BLaER1 treated with 17β-estradiol and CSF1 and Interleukin-3, amounts not matched to agents 10 nM and 100 nM (cell line): ENCODE measurements around the gene PPIH.

Experiments
- H3K27ac ChIP-seq, 11 experiments: shearing (Covaris generic); formaldehyde crosslinking; 2 replicates each; pipeline ENCODE4 v1.8.1; 2022
- H3K27me3 ChIP-seq, 11 experiments: shearing (Covaris generic); formaldehyde crosslinking; 2 replicates each; pipeline ENCODE4 v1.8.1; 2022
- H3K36me3 ChIP-seq, 11 experiments: shearing (Covaris generic); formaldehyde crosslinking; 2 replicates each; pipeline ENCODE4 v1.8.1; 2022
- H3K4me1 ChIP-seq, 10 experiments: shearing (Covaris generic); formaldehyde crosslinking; 2 replicates each; pipeline ENCODE4 v1.8.1; 2022
- H3K4me2 ChIP-seq, 11 experiments: shearing (Covaris generic); formaldehyde crosslinking; 2 replicates each; pipeline ENCODE4 v1.8.1; 2022
- H3K4me3 ChIP-seq, 10 experiments: shearing (Covaris generic); formaldehyde crosslinking; 2 replicates each; pipeline ENCODE4 v1.8.1; 2022
- H3K9ac ChIP-seq, 11 experiments: shearing (Covaris generic); formaldehyde crosslinking; 2 replicates each; pipeline ENCODE4 v1.8.1; 2022
- H3K9me3 ChIP-seq, 11 experiments: shearing (Covaris generic); formaldehyde crosslinking; replicated peaks in 1 of 11; 2 replicates each; pipeline ENCODE4 v1.8.1; 2022
- H4K20me1 ChIP-seq, 11 experiments: shearing (Covaris generic); formaldehyde crosslinking; 2 replicates each; pipeline ENCODE4 v1.8.1; 2022
- Cebpa-rat ChIP-seq, 11 experiments: shearing (Covaris generic); IDR thresholded peaks; 2 replicates each; pipeline ENCODE4 v1.8.1; 2022

The PPIH gene

GRCh38 chr1:42658877-42659337, 684 bp downstream of the PPIH start:
- H3K4me2 ChIP-seq: peak overlapping the region; percentile 85 to 98 (median 94)
- peaks cover 22 to 42% (median 31%) of the 10 kb centered on the region in 10 experiments for H3K4me1 ChIP-seq
- peaks cover 20 to 49% (median 46%) of the 10 kb centered on the region in 11 experiments for H3K36me3 ChIP-seq
- TF ChIP-seq Cebpa-rat (IDR thresholded peaks at IDR 0.05): no peak
- no peaks in the 10 kb centered on the region for H3K27me3 ChIP-seq
- peaks cover 0 to 21% (median 0%) of the 10 kb centered on the region in 11 experiments; a peak in 6 of 22 replicates for H4K20me1 ChIP-seq
- H3K27ac ChIP-seq: peak overlapping the region; percentile 70 to 87 (median 81)
- H3K9ac ChIP-seq: peak overlapping the region; percentile 81 to 90 (median 85)
- no peaks in the 10 kb centered on the region for H3K9me3 ChIP-seq
- peak overlapping the region; percentile 82 to 98 (median 90) for H3K4me3 ChIP-seq

GRCh38 chr1:42660907-42661500, 2.8 kb downstream of the PPIH start:
- Histone ChIP-seq H3K36me3 (peaks cover 41 to 70% (median 67%) of the 10 kb centered on the region in 11 experiments), H3K9ac (peak overlapping the region in 3 of 11 experiments; percentile 15 to 25 (median 22); a peak in 3 of 22 replicates), H3K9me3 (no peaks in the 10 kb centered on the region), H3K4me2 (no peak overlapping the region; a peak in 1 of 22 replicates), H3K27ac (no peak overlapping the region), H3K4me1 (peaks cover 22 to 42% (median 31%) of the 10 kb centered on the region in 10 experiments), H3K4me3 (no peak overlapping the region), H3K27me3 (no peaks in the 10 kb centered on the region), H4K20me1 (peaks cover 0 to 21% (median 5%) of the 10 kb centered on the region in 11 experiments; a peak in 6 of 22 replicates)
- TF ChIP-seq Cebpa-rat (IDR thresholded peaks at IDR 0.05): no peak

DNA sequence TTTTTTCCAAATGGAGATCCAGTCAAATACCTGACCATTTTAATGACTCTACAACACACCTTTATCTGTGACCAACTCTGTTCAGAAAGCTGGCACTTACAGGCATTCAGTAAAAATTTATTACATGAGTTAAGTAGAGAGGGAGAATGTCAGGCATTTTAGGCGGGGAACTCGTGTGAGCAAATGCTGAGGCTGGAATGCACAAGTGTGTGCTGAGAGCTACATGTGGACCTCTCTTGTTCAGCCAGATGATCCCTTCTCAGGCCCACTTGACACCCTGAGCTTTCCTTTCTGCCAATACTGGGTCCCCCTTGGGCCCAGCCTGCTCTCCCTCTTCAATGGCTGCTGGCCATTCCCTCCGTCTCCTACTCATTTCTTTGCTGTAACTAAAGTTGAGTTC, 11.7 kb downstream of the PPIH start:
- Histone ChIP-seq H3K27me3 (no peaks in the 10 kb centered on the region), H3K27ac (no peak overlapping the region), H3K4me3 (no peak overlapping the region), H3K4me2 (no peak overlapping the region), H4K20me1 (0 out of 22 replicates have a peak, but pooled peaks cover 0 to 23% (median 0%) of the 10 kb centered on the region in 11 experiments), H3K36me3 (peaks cover 90 to 100% (median 99%) of the 10 kb centered on the region in 11 experiments), H3K9me3 (no peaks in the 10 kb centered on the region), H3K4me1 (no peaks in the 10 kb centered on the region; a peak in 1 of 20 replicates), H3K9ac (no peak overlapping the region)
- TF ChIP-seq Cebpa-rat (IDR thresholded peaks at IDR 0.05): no peak

GRCh38 chr1:42670425-42670824, 12.2 kb downstream of the PPIH start:
- no peaks in the 10 kb centered on the region for H3K27me3 ChIP-seq
- H3K4me2 ChIP-seq: no peak overlapping the region
- no peak overlapping the region for H3K4me3 ChIP-seq
- H3K9ac ChIP-seq: no peak overlapping the region
- no peak for TF ChIP-seq Cebpa-rat (IDR thresholded peaks at IDR 0.05)
- peaks cover 90 to 100% (median 99%) of the 10 kb centered on the region in 11 experiments for H3K36me3 ChIP-seq
- H3K4me1 ChIP-seq: peaks cover 0 to 5% (median 0%) of the 10 kb centered on the region in 10 experiments; a peak in 2 of 20 replicates
- no peak overlapping the region for H3K27ac ChIP-seq
- H3K9me3 ChIP-seq: no peaks in the 10 kb centered on the region
- H4K20me1 ChIP-seq: 0 out of 22 replicates have a peak, but pooled peaks cover 0 to 23% (median 0%) of the 10 kb centered on the region in 11 experiments

DNA sequence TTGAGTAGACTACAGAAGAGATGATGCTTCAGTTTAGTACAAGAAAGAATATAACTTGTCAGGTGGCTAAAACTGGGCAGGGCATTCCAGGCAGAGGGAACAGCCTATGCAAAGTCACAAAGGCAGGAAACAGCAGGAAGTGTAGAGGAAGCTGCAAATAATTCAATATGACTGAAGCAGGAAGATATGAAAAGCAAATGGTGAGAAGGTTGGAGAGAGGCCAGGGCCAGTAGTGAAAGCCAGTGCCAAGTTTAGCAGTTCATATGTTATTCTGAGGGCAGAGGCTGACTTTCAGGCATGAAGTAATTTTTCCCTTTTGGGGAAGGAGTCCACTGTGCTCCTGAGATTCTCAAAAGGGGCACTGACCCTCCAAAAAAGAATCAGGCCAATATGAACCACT, 16.0 kb downstream of the PPIH start:
- Histone ChIP-seq H3K9ac (no peak overlapping the region), H3K27ac (no peak overlapping the region), H3K4me1 (peaks cover 0 to 9% (median 3%) of the 10 kb centered on the region in 10 experiments; a peak in 8 of 20 replicates), H4K20me1 (peaks cover 0 to 4% (median 0%) of the 10 kb centered on the region in 11 experiments; a peak in 1 of 22 replicates), H3K4me3 (no peak overlapping the region), H3K27me3 (no peaks in the 10 kb centered on the region), H3K4me2 (no peak overlapping the region), H3K36me3 (peaks cover 62 to 90% (median 81%) of the 10 kb centered on the region in 11 experiments), H3K9me3 (no peaks in the 10 kb centered on the region)
- TF ChIP-seq Cebpa-rat (IDR thresholded peaks at IDR 0.05): no peak

DNA sequence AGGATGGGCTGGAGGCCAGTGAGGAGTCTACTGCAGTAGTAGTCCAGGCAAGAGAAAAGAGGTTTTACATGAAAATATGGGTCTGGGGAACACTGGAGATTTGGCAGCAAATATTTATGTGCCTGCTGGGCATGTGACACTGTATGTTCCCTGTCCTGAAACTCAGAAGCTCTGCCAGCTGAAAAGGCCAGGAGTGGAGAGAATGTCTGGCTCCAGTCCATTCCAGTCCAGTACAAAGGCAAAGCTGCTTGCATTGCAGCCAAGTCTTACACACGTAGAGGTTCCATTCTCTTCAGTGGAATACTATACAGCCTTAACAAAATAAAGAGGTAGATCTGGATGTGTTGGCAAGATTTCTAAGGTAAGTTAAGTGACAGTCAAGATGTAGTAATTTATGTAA, 16.5 kb downstream of the PPIH start:
- Histone ChIP-seq H3K27ac (no peak overlapping the region), H3K4me2 (no peak overlapping the region), H3K27me3 (no peaks in the 10 kb centered on the region), H3K9me3 (no peaks in the 10 kb centered on the region), H3K36me3 (peaks cover 58 to 85% (median 78%) of the 10 kb centered on the region in 11 experiments), H4K20me1 (peaks cover 0 to 4% (median 0%) of the 10 kb centered on the region in 11 experiments; a peak in 1 of 22 replicates), H3K4me1 (peaks cover 2 to 14% (median 8%) of the 10 kb centered on the region in 10 experiments; a peak in 15 of 20 replicates), H3K9ac (no peak overlapping the region), H3K4me3 (no peak overlapping the region)
- TF ChIP-seq Cebpa-rat (IDR thresholded peaks at IDR 0.05): no peak

GRCh38 chr1:42675467-42675866, 17.2 kb downstream of the PPIH start:
- Histone ChIP-seq H3K4me3 (no peak overlapping the region), H3K4me2 (no peak overlapping the region), H3K27ac (no peak overlapping the region), H3K9ac (no peak overlapping the region), H3K36me3 (peaks cover 50 to 77% (median 70%) of the 10 kb centered on the region in 11 experiments), H3K27me3 (no peaks in the 10 kb centered on the region), H4K20me1 (no peaks in the 10 kb centered on the region; a peak in 1 of 22 replicates), H3K9me3 (no peaks in the 10 kb centered on the region), H3K4me1 (peaks cover 10 to 22% (median 16%) of the 10 kb centered on the region in 10 experiments)
- TF ChIP-seq Cebpa-rat (IDR thresholded peaks at IDR 0.05): no peak

DNA sequence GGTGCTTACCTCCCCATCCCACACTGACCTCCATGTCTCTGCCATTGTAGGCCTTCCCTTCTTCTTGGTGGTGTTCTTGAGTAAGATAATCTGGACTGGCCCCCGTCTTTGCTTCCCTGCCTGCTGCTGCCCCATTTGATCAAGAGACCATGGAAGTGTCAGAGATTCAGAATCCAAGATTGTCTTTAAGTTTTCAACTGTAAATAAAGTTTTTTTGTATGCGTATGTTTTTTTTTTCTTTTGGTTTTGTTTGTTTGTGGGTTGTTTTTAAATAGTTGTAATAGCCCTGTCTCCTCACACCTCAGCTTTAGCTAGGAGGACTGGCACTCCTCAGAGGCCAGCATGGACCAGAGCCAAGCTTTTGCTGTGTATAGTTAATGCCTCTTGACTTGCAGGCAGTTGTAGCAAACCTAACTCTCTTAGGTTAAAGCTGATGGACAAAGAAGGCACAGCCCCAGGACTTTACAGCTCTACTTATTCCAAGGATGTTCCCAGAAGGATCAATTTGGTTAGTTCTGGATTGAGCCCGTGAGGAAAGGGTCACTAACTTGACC, 18.4 kb downstream of the PPIH start:
- Histone ChIP-seq H3K9me3 (no peaks in the 10 kb centered on the region), H3K27me3 (no peaks in the 10 kb centered on the region), H3K9ac (no peak overlapping the region), H3K36me3 (peaks cover 40 to 66% (median 59%) of the 10 kb centered on the region in 11 experiments), H3K27ac (no peak overlapping the region), H3K4me3 (no peak overlapping the region), H3K4me2 (no peak overlapping the region), H3K4me1 (peaks cover 18 to 30% (median 24%) of the 10 kb centered on the region in 10 experiments), H4K20me1 (no peaks in the 10 kb centered on the region; a peak in 1 of 22 replicates)
- TF ChIP-seq Cebpa-rat (IDR thresholded peaks at IDR 0.05): no peak

DNA sequence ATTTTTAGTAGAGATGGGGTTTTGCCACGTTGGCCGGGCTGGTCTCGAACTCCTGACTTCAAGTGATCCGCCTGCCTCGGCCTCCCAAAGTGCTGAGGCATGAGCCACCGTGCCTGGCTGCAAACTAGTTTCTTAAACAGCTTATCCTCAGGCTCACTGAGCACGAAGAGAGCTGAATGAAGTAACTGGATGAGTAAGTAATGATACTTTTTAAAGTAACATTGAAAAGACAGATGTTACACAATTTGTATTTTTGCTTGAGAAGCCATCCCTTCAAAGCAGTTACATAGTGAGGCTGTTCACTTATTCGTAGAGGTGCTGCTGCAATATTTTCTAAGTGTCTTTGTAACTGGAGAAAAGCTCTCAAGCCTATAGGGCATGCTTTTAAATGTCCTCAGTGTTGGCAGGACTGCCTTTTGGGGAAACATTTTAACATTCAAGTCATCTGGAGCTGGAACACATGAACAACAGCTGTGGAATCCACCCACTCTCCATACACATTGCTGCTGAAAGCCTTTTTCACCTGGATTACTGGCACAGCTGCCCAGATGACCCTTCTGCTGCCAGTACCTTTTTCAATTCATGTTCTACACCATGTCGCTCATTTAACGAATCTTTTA, 21.3 kb downstream of the PPIH start:
- Histone ChIP-seq H3K9ac (no peak overlapping the region; a peak in 2 of 22 replicates), H3K4me3 (no peak overlapping the region), H4K20me1 (peaks cover 16 to 18% (median 17%) of the 10 kb centered on the region in 11 experiments), H3K4me1 (peaks cover 27 to 36% (median 31%) of the 10 kb centered on the region in 10 experiments), H3K27ac (peak overlapping the region in 1 of 11 experiments; percentile 3; a peak in 1 of 22 replicates), H3K4me2 (peak overlapping the region in 10 of 11 experiments; percentile 88 to 97 (median 93); a peak in 15 of 22 replicates), H3K36me3 (peaks cover 33 to 53% (median 45%) of the 10 kb centered on the region in 11 experiments), H3K27me3 (no peaks in the 10 kb centered on the region), H3K9me3 (no peaks in the 10 kb centered on the region)
- no peak for TF ChIP-seq Cebpa-rat (IDR thresholded peaks at IDR 0.05)
